Neuronal stem cell (in vitro differentiated cells): Measurements from ENCODE around the gene CCDC148.

ENCODE experiments used
- DNase-seq: peaks from one replicate; pipeline ENCODE4 v3.0.0-alpha.2; 2013; ENCODE audit warnings: low spot score
- H2AFZ ChIP-seq: one replicate; pipeline ENCODE4 v1.6.1; 2013; ENCODE audit warnings: mild to moderate bottlenecking, low read length, inconsistent platforms
- H2AK5ac ChIP-seq: 2 replicates; pipeline ENCODE4 v1.6.1; 2013; ENCODE audit warnings: low read depth, mild to moderate bottlenecking, inconsistent platforms, low read length, moderate library complexity, mixed read lengths
- H2BK120ac ChIP-seq: 2 replicates; pipeline ENCODE4 v1.6.1; 2013; ENCODE audit warnings: low read depth, mild to moderate bottlenecking, inconsistent platforms, low read length, moderate library complexity, mixed read lengths
- H2BK12ac ChIP-seq: one replicate; pipeline ENCODE4 v1.6.1; 2013; ENCODE audit warnings: low read length, inconsistent platforms
- H2BK15ac ChIP-seq: 2 replicates; pipeline ENCODE4 v1.6.1; 2013; ENCODE audit warnings: mild to moderate bottlenecking, low read length, inconsistent platforms, mixed read lengths
- H2BK5ac ChIP-seq: one replicate; pipeline ENCODE4 v1.6.1; 2013; ENCODE audit warnings: inconsistent platforms, mild to moderate bottlenecking, low read length, moderate library complexity
- H3K14ac ChIP-seq: one replicate; pipeline ENCODE4 v1.6.1; 2013; ENCODE audit warnings: low read length, inconsistent platforms
- H3K18ac ChIP-seq: 2 replicates; pipeline ENCODE4 v1.6.1; 2013; ENCODE audit warnings: low read length, inconsistent platforms
- H3K23ac ChIP-seq: 2 replicates; pipeline ENCODE4 v1.6.1; 2013; ENCODE audit warnings: low read depth, mild to moderate bottlenecking, mixed read lengths, low read length, inconsistent platforms; ENCODE audit not compliant: poor library complexity
- H3K27ac ChIP-seq: replicated peaks from 3 replicates; pipeline ENCODE4 v1.5.1; 2013; ENCODE audit warnings: low read length, inconsistent platforms
- H3K27me3 ChIP-seq, 3 experiments: 2 replicates each; pipeline ENCODE4 v1.6.1; 2013; ENCODE audit warnings: low read length in 3 of 3, mild to moderate bottlenecking in 2 of 3, inconsistent platforms in 1 of 3, low read depth in 1 of 3, mixed read lengths in 1 of 3, moderate library complexity in 1 of 3; ENCODE audit not compliant: control insufficient read depth in 3 of 3, insufficient read depth in 3 of 3
- H3K36me3 ChIP-seq, 2 donors: replicated peaks in 1 of 2; 2 replicates each; pipeline ENCODE4 v1.6.1; 2013; ENCODE audit warnings: low read length in 2 of 2; ENCODE audit not compliant: control insufficient read depth in 2 of 2, insufficient read depth in 2 of 2
- H3K4ac ChIP-seq: 2 replicates; pipeline ENCODE4 v1.6.1; 2013; ENCODE audit warnings: inconsistent platforms, mild to moderate bottlenecking, low read length, moderate library complexity
- H3K4me1 ChIP-seq, 2 donors: 1 replicate in 1 of 2; 2 replicates in 1 of 2; pipeline ENCODE4 v1.6.1; 2013; ENCODE audit warnings: low read length in 2 of 2, low read depth in 1 of 2; ENCODE audit not compliant: control insufficient read depth in 2 of 2, insufficient read depth in 1 of 2
- H3K4me2 ChIP-seq: one replicate; pipeline ENCODE4 v1.6.1; 2013; ENCODE audit warnings: mild to moderate bottlenecking, low read length, inconsistent platforms; ENCODE audit not compliant: insufficient read depth, poor library complexity, severe bottlenecking
- H3K4me3 ChIP-seq, 2 donors: 2 replicates each; pipeline ENCODE4 v1.5.1; 2013; ENCODE audit warnings: low read length in 2 of 2, mild to moderate bottlenecking in 2 of 2, inconsistent platforms in 1 of 2, moderate library complexity in 1 of 2
- H3K79me1 ChIP-seq: one replicate; pipeline ENCODE4 v1.6.1; 2013; ENCODE audit warnings: low read depth, mild to moderate bottlenecking, inconsistent platforms, low read length, moderate library complexity
- H3K9ac ChIP-seq: one replicate; pipeline ENCODE4 v1.6.1; 2013; ENCODE audit warnings: mild to moderate bottlenecking, low read depth, low read length, inconsistent platforms; ENCODE audit not compliant: poor library complexity
- H3K9me3 ChIP-seq, 2 donors: replicated peaks in 1 of 2; 2 replicates each; pipeline versions ENCODE3 to v1.6.1; 2013; ENCODE audit warnings: low read length in 2 of 2, mild to moderate bottlenecking in 2 of 2, inconsistent platforms in 1 of 2, low read depth in 1 of 2, mixed read lengths in 1 of 2, moderate library complexity in 1 of 2; ENCODE audit not compliant: control insufficient read depth in 2 of 2, insufficient read depth in 1 of 2
- H4K8ac ChIP-seq: one replicate; pipeline ENCODE4 v1.6.1; 2013; ENCODE audit warnings: low read depth, mild to moderate bottlenecking, inconsistent platforms, low read length, moderate library complexity
- H4K91ac ChIP-seq: one replicate; pipeline ENCODE4 v1.6.1; 2013; ENCODE audit warnings: low read length, low read depth, mild to moderate bottlenecking, inconsistent platforms; ENCODE audit not compliant: poor library complexity
- WGBS, 2 donors: extraction: QIAGEN DNeasy Blood & Tissue Kit; methylation state at CpG; one replicate each; pipeline ENCODE4 v1.1.7; 2013; ENCODE audit warnings: missing lambda C conversion rate in 2 of 2, mixed read lengths in 1 of 2; ENCODE audit not compliant: insufficient read length in 2 of 2, insufficient replicate concordance in 1 of 2; ENCODE audit errors: extremely low coverage in 2 of 2; 5-methylcytosine and 5-hydroxymethylcytosine counted together

The CCDC148 gene

DNA sequence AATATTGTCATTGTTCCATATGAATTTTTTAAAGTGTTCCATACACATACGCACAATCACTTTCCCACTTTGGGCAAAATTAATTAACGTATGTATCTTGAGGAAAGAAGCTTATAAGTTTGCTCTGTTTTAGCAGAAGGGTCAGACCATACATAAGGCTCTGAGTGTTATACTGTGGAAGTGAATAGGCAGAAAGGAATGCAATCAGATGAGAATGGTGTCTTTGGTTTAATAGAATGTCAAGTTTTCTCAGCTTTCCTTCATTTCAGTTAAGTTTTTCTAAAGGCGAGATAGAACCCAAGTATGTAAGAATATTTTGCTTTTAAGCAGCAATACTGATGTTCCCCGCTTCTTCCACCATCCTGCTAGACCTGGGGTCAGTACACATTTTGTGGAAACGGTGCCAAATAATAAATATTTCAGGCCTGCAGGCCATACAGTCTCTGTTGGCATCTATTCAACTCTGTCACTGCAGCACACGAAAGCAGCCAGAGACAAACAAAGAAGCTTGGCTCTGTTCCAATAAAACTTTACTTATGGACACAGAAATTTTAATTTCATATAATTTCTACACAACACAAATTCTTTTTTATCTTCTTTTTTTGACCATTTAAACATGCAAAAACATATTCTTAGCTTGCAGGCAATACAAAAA is 254.3 kb downstream of the CCDC148 start:
- H4K8ac ChIP-seq: no peak overlapping the region
- no peak overlapping the region for H2AK5ac ChIP-seq
- H3K27me3 ChIP-seq: no peaks in the 10 kb centered on the region
- no peak overlapping the region for H3K18ac ChIP-seq
- H4K91ac ChIP-seq: no peak overlapping the region
- no peak overlapping the region for H3K4ac ChIP-seq
- no peak for DNase-seq
- H3K27ac ChIP-seq: no peak overlapping the region
- H3K23ac ChIP-seq: no peak overlapping the region
- H2AFZ ChIP-seq: no peak overlapping the region
- H2BK120ac ChIP-seq: no peak overlapping the region
- H3K79me1 ChIP-seq: no peaks in the 10 kb centered on the region
- WGBS, 2 donors: no CpG with 5 or more reads among the region's 6 CpGs
- no peaks in the 10 kb centered on the region for H3K9me3 ChIP-seq
- H3K4me3 ChIP-seq: no peak overlapping the region
- H2BK15ac ChIP-seq: no peak overlapping the region
- no peak overlapping the region for H3K4me2 ChIP-seq
- no peaks in the 10 kb centered on the region for H3K4me1 ChIP-seq
- H2BK12ac ChIP-seq: no peak overlapping the region
- H3K14ac ChIP-seq: no peak overlapping the region
- H3K36me3 ChIP-seq: no peaks in the 10 kb centered on the region
- no peak overlapping the region for H3K9ac ChIP-seq
- H2BK5ac ChIP-seq: no peak overlapping the region

DNA sequence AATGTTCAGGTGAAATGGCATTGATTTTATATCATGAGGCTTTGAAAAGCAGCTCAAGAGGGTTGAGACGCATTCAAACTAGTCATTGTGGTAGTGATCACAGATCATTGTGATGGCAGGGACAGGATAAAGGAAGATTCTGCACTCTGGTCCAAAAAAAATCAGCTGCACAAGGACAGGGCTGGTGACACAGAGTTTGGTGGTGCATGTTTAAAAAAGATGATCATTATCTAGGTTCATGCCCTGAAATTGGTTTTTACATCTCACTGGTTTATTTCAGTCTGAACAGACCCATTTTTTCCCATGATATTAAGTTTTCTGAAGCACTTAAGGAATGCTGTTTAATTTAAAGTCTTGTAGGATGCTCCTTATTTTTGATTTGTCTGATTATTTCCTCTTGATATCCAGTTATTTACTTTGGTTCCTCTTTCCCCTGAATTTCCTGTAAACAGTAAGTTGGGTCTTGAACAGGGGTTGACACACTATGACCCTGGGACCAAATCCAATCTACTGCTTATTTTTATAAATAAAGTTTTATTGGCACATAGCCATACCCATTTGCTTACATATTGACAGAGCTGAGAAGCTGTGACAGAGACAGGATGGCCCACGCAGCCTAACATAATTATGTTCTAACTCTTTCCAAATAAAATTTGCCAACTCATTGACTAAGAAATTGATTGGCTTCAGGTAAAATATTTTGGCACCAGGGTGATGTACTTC is 256.5 kb downstream of the CCDC148 start:
- Histone ChIP-seq H3K27ac (no peak overlapping the region), H3K27me3 (no peaks in the 10 kb centered on the region), H3K9me3 (no peaks in the 10 kb centered on the region), H3K4me1 (no peaks in the 10 kb centered on the region), H3K79me1 (no peaks in the 10 kb centered on the region), H3K23ac (no peak overlapping the region), H2BK12ac (no peak overlapping the region), H3K18ac (no peak overlapping the region), H3K4ac (no peak overlapping the region), H3K4me2 (no peak overlapping the region), H3K36me3 (no peaks in the 10 kb centered on the region), H4K91ac (no peak overlapping the region), H2AK5ac (no peak overlapping the region), H4K8ac (no peak overlapping the region), H3K9ac (no peak overlapping the region), H2BK15ac (no peak overlapping the region), H2BK5ac (no peak overlapping the region), H3K4me3 (no peak overlapping the region), H2AFZ (no peak overlapping the region), H2BK120ac (no peak overlapping the region), H3K14ac (no peak overlapping the region)
- WGBS, 2 donors: no CpG with 5 or more reads among the region's 2 CpGs
- no peak for DNase-seq

DNA sequence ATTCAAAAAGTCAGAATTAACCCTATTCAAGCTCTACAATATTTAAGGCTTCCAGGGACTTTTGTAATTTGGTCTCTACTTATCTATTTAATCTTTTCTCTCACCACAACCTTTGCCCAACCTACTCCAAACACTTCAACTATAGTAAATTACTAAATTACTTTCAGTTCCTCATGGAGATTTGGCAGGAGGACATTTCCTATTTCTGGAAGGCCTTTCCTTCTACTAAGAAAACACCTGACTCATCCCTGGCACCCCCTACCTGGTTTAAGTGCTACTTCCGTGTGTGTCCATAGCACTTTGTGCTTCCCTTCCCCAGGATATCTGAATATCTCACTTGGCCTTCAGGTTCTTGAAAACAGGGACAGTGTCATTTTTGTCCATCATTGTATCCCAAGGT is 258.6 kb downstream of the CCDC148 start:
- Histone ChIP-seq H2BK120ac (no peak overlapping the region), H3K9me3 (no peaks in the 10 kb centered on the region), H3K27me3 (no peaks in the 10 kb centered on the region), H3K36me3 (no peaks in the 10 kb centered on the region), H2BK12ac (no peak overlapping the region), H3K18ac (no peak overlapping the region), H3K4me2 (no peak overlapping the region), H4K8ac (no peak overlapping the region), H2AK5ac (no peak overlapping the region), H4K91ac (no peak overlapping the region), H3K14ac (no peak overlapping the region), H2BK5ac (no peak overlapping the region), H2BK15ac (no peak overlapping the region), H3K79me1 (no peaks in the 10 kb centered on the region), H2AFZ (no peak overlapping the region), H3K4ac (no peak overlapping the region), H3K23ac (no peak overlapping the region), H3K27ac (no peak overlapping the region), H3K4me3 (no peak overlapping the region), H3K9ac (no peak overlapping the region), H3K4me1 (no peaks in the 10 kb centered on the region)
- DNase-seq: no peak
- no CpG with 5 or more reads among the region's 1 CpG for WGBS, 2 donors

DNA sequence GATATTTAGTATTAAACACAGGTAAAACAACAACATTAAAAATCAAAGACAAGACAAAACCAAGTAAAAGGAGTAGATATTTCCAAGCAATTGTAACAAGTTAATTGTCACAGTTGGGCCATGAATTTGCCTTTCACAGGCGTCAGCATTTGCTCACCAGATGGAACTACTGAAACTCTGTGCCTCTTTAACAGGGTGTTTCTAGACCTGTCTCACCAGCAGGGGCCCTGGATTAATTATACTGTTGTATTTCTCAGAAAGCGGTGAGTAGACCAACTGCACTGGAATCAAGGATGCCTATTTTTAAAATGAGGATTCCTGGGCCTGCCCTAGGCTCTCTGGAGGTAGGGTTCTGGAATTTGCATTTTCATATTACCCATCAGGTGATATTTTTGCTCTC is 262.3 kb downstream of the CCDC148 start:
- H2AFZ ChIP-seq: no peak overlapping the region
- no CpG with 5 or more reads among the region's 2 CpGs for WGBS, 2 donors

More for the DNA sequence above, 262.3 kb downstream of the CCDC148 start:
- H3K18ac ChIP-seq: no peak overlapping the region
- no peaks in the 10 kb centered on the region for H3K27me3 ChIP-seq
- no peaks in the 10 kb centered on the region for H3K36me3 ChIP-seq
- H3K9ac ChIP-seq: no peak overlapping the region
- no peak overlapping the region for H3K4ac ChIP-seq
- H3K4me2 ChIP-seq: no peak overlapping the region
- no peak overlapping the region for H3K23ac ChIP-seq
- H3K79me1 ChIP-seq: no peaks in the 10 kb centered on the region
- H2BK120ac ChIP-seq: no peak overlapping the region
- H2BK12ac ChIP-seq: no peak overlapping the region
- no peak overlapping the region for H2BK5ac ChIP-seq
- H3K14ac ChIP-seq: no peak overlapping the region
- peaks cover 5 to 7% of the 10 kb centered on the region in 2 donors for H3K4me1 ChIP-seq
- H4K91ac ChIP-seq: no peak overlapping the region
- no peak overlapping the region for H4K8ac ChIP-seq
- no peak for DNase-seq
- no peak overlapping the region for H2AK5ac ChIP-seq
- H3K9me3 ChIP-seq: no peaks in the 10 kb centered on the region
- H3K27ac ChIP-seq: no peak overlapping the region
- H2BK15ac ChIP-seq: no peak overlapping the region
- H3K4me3 ChIP-seq: no peak overlapping the region
